HG02642 (cell line): ENCODE results near the gene P4HA1.
"Not testable (repeated sequence)": the region's sequence is repeated elsewhere in the genome, so short reads cannot be mapped to it uniquely, and the experiment has no call there.

Experiments
- ATAC-seq: cut with Tn5 transposase; IDR thresholded peaks from one replicate; pipeline ENCODE4 v1.9.1; 2021; ENCODE audit warnings: mild to moderate bottlenecking; ENCODE audit not compliant: unreplicated experiment, poor library complexity

Gene P4HA1

DNA sequence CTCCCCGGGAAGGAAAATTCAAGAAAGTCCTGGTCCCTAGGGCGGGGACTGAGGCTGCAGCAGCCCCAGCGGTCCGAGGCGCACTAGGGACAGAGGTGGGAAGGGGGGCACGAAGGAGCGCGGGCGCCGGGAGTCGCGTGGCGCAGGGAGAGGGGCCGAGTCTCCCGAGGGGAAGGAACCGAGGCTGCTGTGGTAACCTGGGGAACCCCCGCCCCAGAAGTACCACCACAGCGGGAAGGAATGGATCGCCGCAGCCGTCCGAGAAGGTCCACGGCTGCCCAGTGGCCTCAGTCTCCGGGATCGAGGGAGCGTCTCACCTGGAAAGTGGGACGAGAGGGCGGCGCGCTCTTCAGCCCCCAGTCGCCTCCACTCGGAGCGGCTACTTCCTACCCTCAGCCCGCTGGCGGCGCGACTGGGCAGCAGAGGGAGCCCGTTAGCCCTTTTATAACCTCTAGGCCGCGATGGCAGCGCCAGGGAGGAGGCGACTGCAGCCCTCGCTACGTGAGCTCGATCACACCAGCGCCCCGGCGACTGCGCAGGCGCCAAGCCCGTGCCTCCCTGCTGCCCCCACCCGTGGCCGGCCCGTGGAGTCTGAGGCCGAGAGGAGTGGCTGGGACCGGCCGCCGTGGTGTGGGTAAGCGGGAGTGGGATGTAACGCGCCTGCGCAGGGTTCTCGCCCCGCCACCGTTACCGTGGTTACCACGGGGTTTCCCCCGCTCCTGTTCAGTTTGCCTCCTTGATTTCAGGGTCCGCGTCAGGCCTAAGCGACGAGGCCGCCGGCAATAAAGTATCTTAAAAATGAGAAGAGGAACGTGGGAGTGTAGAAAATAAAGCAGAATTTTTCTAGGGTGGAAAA lies at the start of gene P4HA1:
TSS of gene P4HA1 (minus strand) at position 418 of the 856 bp plus-strand sequence. CDS start 21,983 bp downstream, outside the sequence.
- peak; percentile 88 for ATAC-seq

DNA sequence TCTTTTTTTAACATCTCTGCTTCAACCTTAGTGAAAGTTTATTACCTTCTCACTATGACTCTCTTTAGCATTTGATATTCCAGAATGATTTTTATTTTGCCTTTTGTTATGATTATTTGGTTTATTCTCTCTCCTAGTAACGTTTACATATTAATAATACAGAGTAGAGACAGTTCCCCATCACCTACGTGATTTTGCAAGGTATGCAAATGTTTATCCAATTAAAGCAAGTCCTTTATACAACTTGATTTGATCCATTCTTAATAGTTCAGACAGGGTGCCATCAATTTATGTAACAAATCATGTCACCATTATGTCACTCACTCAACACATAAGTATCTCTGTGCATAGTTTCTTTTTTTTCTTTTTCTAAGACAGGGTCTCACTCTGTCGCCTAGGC lies 44.9 kb upstream of the P4HA1 start:
- ATAC-seq = no peak

DNA sequence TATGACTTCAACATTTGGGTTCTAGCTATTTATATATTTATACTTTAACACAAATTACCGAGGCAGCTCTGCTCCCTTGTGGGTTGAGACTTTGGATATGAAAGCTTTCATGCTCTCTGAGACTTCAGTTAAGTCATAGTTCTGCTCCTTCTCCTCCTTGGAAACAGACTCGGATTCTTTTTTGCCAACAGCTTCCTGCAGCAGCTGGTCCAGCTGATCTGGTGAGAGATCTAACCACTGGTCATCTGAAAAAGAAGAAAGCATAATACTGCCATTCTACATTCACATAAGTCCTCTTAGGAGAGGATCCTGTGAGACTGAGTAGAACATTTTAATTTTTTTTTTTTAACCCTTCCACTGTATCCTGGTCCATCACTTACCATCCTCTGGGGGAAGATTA lies 42.6 kb upstream of the P4HA1 start:
- ATAC-seq = no peak

DNA sequence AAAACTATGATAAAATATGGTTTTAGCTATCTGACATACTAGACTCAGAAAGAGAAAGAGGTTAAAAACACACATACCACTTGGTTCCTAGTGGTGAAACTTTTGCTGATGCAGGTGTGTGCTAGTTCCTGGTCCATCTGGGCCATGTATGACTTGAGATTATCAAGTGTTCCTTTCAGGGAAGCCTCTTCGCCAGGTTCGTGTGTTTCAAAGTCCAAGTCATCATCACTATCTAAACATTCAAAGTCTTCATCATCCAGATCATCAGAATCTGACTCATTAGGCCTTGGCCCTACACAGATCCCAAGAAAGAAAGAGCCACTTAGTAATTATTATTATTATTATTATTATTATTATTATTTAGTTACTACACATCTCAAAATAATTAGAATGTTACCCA lies 40.0 kb upstream of the P4HA1 start:
- ATAC-seq = no peak

DNA sequence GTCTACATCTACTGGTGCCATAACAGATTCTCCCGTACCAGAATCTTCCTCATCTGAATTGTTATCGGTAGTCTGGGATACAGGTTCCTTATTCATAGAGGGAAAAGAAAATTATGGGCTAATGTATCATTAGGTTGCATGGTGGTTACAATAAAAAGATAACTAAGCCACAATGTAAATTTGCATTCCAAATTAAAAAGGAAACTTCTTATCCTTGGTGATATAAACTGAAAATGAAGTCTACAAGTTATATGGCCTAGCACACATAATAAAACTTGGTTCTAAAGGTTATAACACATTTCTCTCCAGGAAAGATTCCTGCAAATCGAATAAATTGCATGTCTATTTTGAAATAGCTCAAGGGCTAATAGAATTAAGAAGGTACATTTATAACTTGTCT lies 38.1 kb upstream of the P4HA1 start:
- ATAC-seq = no peak

DNA sequence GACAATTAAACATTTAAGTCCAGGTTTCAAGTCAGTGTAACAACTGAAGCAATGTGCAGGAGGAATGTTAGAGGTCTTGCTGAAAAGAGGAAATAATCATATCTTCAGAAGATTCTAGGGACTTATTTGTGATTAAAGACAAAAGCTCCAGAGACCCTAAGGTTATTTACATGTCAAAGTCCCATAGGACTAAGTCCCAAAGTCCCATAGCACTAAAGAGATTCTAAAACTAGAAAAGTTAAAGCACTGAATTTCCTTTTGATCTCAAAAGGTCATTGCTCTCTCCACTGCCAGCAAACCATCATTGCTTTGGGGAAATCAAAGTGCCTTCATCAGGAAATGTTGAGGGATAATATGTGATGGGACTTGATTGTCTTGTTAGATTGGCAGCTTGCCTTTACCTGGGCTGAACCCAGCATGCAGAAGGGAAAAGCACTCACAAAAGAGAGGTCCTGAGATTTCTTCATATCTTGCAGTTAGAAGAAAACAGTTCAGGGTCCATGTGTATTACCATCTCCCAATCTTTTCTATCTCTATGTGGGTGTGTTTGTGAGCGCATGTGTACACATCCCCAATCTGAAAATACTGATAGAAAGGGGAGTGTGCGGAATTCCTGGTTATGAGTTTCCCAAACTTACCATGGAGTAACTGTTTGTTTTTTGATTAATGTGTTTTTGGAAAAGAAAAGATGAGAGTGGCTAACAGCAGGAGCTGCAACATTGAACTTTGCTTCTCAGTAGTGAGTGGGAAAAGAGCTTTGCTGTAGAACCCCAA lies 35.4 kb upstream of the P4HA1 start:
- no peak for ATAC-seq

DNA sequence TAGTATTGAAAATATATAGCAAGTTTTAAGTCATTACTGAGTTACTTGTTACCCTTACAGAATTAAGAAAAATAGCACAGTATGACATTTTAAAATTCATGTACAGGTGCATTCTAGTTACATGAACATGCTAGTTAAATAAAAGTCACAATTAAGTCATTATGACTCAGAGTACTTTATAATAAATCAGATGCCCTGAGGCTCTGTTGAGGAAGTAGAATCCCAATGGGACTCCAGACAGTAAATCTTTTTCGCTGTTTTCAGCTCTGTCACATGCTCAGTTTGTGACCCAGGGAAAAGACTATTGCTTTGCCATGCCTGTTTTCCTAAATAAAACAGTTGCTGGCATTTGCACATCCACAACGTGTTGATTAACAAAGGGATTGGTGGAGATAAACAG lies 34.6 kb upstream of the P4HA1 start:
- ATAC-seq = no peak

DNA sequence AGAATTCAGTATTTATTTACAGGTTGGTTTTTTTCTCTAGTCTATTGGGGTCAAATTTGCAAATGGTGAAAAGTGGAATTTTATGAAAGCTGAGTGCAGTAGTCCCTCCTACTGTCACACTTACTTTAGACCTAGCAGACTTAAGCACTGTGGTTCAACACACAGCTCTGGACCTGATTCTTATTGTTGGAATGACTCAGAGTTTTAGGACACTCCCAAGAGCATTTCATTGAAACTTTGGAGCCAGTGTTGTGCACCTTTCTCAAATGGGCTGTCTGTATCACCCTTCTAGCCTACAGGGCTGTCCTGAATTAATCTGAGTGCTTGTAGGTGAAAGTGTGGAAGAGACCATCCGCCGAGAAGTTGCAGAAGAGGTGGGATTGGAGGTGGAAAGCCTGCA lies 29.7 kb upstream of the P4HA1 start:
- ATAC-seq = no peak

DNA sequence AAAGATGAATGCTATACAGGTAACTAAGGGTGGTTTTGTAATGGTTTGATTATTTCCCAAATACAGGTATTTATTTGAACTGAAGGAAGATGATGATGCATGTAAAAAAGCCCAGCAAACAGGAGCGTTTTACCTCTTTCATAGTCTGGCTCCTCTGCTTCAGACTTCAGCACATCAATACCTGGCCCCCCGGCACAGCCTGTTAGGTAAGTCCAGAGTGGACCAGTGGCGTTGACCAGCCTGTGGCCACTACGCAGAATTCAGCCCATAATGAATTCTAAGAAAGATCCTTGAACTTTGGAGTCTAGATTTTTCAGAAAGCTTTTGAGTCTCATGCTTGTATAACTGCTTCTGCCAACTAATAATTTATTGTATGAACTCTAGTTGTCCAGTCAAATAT lies 23.3 kb upstream of the P4HA1 start:
- ATAC-seq = no peak

DNA sequence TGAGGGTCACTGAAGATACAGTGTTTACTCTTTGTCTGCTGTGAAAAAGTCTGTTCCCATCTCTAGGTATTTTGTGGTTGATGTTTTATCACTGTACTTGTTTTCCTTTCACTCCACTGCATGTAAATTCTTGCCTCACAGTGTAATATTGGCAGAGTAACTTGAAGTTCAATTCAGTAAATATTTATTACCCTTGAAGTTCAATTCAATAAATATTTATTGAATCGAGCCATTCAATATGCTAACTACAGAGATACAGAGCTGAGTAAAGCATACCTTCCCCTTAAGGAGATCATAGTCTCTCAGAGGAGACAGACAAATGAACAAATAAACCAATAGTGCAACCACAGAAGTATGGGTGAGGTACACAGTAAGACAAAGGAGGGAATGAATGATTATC lies 22.8 kb upstream of the P4HA1 start:
- ATAC-seq = no peak

DNA sequence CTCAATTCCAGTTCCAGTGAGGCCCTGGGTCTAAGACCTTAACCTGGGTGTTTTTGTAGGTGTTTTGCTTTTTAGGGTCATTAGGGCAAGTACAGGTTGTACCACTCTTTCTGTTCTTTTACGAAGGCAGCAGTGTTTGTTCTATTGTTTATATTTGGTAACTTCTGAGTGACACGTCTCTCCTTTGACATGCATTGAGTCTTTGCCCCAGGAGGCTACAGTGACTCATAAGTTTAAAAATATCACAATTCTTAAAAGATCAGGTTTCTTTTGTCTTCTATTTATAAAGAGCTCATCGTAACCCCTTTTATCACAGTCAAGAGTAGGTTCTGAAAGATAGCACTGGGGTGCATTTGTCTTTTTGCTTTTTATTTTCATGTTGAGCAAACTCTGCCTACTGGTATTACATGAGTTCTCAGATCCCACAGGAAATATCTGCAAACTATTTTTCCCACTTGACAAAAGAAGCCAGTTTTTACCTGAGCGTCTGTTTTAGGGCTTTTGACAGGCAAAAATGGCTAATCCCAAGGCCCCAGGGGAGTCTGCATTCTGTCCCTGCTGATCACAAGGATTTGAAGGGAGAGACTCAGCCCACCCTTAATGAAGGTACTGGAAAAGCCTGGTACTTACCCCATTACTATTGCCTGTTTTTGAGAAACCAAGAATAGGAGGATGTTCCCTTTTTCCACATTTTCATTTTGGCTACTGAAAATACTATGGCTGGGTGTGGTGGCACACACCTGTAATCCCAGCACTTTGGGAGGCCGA lies 21.5 kb upstream of the P4HA1 start:
- ATAC-seq = peak; percentile 77

DNA sequence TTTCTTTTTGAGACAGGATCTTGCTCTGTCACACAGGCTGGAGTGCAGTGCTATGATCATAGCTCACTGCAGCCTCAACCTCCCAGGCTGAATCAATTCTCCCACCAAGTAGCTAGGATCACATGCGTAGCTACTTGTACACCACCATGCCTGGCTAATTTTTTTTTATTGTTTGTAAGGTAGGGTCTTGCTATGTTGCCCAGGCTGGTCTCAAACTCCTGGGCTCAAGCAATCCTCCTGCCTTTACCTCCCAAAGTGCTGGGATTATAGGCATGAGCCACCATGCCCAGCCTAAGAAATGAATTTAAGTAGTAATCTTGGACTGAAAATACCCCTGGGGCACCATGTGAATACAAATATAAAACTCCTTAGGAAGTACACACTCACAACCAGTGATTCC lies 19.4 kb upstream of the P4HA1 start:
- no peak for ATAC-seq

DNA sequence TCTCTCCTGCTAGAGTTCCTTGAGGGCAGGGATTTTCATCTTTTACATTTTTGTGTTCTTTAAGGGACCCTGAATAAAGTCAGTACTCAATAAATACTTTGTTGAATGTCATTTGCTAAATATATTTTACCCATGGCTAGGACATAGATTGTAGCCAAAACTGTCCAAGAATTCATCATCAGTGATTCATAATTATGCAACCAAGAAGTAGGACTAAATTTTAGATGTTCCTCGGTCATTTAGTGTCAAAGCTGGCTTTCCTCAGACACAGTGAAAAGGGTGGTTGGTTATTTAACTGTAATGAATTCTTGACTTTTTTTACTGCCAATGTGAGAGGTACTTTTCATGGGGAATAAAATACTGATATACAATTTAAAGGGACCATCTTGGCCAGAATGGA lies 16.9 kb upstream of the P4HA1 start:
- ATAC-seq = no peak

DNA sequence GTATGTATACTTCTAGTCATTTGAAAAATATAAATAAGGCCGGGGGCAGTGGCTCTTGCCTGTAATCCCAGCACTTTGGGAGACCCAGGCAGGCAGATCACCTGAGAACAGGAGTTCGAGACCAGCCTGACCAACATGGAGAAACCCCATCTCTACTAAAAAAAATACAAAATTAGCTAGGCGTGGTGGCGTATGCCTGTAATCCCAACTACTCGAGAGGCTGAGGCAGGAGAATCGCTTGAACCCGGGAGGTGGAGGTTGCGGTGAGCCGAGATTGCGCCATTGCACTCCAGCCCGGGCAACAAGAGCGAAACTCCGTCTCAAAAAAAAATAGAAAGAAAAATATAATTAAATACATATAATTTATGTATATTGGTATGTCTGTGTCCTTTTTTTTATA lies 15.4 kb upstream of the P4HA1 start:
- not testable (repeated sequence) for ATAC-seq

DNA sequence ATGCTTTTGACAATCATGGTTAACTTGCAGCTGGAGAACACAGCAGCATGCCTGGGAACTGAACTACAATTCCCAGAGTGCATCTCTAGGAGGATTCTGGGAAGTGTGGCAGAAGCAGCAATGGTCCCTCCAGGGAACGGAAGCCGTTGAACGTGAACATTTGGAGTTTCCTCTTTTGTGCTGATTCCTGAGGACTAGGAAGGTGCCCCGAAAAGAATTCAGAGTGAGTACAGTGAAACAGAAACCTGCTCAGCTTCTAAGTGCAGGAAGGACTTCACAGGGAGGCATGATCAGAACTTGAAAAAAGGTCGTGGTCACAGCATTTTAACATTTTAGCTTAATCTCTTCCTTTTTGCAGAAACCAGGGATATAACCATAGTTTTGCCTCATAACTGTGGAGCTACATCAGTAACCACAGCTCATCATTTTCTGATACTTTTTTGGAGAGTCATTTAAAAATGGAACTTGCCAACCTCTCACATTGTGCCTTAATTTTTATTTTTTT lies 13.7 kb upstream of the P4HA1 start, which contains the start of gene NUDT13:
TSS of gene NUDT13 (plus strand) at position 111 of the 505 bp plus-strand sequence. CDS start 3,911 bp downstream, outside the sequence.
- ATAC-seq = peak; percentile 83

DNA sequence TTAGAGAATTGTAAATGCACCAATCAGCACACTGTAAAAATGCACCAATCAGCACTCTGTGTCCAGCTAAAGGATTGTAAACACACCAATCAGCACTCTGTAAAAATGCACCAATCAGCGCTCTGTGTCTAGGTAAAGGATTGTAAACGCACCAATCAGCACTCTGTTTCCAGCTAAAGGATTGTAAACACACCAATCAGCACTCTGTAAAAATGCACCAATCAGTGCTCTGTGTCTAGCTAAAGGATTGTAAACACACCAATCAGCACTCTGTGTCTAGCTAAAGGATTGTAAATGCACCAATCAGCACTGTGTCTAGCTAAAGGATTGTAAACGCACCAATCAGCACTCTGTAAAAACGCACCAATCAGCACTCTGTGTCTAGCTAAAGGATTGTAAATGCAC lies 12.6 kb upstream of the P4HA1 start:
- not testable (repeated sequence) for ATAC-seq

DNA sequence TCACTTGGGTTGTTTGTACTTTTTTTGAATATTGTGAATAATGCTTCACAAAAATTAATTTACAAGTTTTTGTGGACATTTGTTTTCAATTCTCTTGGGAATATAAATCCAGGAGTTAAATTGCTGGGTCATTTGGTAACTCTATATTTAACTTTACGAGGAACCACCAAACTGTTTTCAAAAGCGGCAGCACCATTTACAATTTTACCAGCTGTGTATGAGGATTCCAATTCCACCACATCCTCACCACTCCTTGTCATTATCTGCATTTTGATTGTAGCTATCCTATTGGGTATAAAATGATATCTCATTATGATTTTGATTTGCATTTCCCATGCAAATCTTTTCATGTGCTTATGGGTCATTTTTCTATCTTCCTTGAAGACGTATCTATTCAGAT lies 9.6 kb upstream of the P4HA1 start:
- no peak for ATAC-seq

DNA sequence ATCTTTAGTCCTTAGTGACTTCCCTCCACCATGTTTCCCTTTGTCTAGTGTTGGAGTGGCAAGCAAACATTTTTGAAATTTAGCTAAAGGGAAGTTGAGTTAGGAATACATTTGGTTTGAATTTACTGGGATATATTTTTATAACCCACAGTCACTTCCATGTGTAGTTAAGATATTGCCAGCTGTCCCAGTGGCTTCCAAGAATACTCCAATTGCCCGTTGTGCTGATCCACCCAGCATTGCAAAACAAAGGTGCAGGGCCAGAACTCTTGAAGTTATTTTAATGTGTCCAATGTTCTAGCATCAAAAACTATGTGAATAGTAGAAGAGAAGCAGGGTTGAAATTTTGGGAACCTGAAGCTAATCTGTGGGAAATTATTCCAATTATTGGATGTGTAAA lies 2.5 kb upstream of the P4HA1 start:
- ATAC-seq = no peak

DNA sequence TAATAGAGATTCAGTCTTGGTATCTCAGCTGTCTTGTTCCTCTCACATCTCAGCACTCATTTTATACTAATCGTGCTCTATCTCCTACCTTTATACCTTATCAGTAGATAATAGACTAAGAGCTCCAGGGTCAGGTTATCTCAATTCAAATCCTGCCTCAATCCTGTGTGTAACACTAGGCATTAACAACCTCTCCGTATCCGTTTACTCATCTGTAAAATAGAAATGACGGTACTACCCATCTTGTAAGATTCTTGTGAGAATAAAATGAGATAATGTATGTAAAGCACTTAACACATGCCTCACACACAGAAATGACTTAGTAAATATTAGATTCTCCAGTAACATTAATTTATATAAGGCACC lies 622 bp upstream of the P4HA1 start:
- no peak for ATAC-seq

DNA sequence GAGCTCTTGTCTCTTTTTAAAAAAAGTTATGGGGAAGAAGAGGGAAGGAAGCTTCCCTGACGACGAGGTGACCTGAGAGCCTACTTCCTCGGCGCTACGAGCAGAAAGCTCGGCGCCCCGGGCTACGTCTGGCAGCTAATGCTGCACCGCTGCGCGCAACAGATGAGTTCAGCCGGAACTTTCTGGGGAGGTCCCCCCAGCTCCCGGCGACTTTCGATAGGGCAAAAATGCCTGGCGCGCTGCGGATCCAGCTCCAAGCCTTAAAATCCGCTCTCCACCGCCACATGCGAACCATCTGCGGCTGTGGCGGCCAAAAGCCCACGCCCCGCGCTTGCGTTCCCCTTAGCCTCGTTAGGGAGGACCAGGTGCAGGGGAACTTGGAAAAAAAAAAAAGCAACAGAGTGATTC lies 621 bp downstream of the P4HA1 start:
- ATAC-seq = peak; percentile 36
